CD4-positive, alpha-beta memory T cell (primary cell): Measurements from ENCODE around the gene NDUFA12. TPM values are rescaled to one million over a fixed set of nuclear protein-coding genes. Genes with fewer than 3 reads are reported as not detected.

Experiments
- CTCF ChIA-PET: fragments of 350-600 bp; sonication (Branson Sonifier 250); formaldehyde crosslinking; loops from one replicate; lab custom pipeline; 2021; ENCODE audit warnings: inconsistent platforms; ENCODE audit not compliant: partially characterized antibody; lab: Charles Lee
- POLR2A ChIA-PET: fragments of 350-600 bp; sonication (Branson Sonifier 250); formaldehyde crosslinking; loops from one replicate; lab custom pipeline; 2021; ENCODE audit not compliant: partially characterized antibody; lab: Charles Lee
- DNase-seq, 5 donors: peaks; one replicate each; pipeline versions ENCODE4 v3.0.0 to v3.0.0-alpha.2; 2020 to 2022; ENCODE audit warnings: mixed read lengths in 1 of 5
- H3K27ac ChIP-seq: one replicate; pipeline ENCODE4 v1.7.0; 2013; ENCODE audit warnings: low read depth, low read length
- H3K27me3 ChIP-seq: 2 replicates; pipeline ENCODE4 v1.7.0; 2013; ENCODE audit warnings: mild to moderate bottlenecking, low read length, moderate library complexity; ENCODE audit not compliant: insufficient read depth
- H3K36me3 ChIP-seq: 2 replicates; pipeline ENCODE4 v1.7.0; 2013; ENCODE audit warnings: mild to moderate bottlenecking, low read length, moderate library complexity; ENCODE audit not compliant: insufficient read depth
- H3K4me1 ChIP-seq: 2 replicates; pipeline ENCODE4 v1.7.0; 2013; ENCODE audit warnings: mild to moderate bottlenecking, low read length, moderate library complexity; ENCODE audit not compliant: insufficient read depth
- H3K4me3 ChIP-seq, 2 donors: one replicate each; pipeline ENCODE4 v1.7.0; 2013; ENCODE audit warnings: low read length in 2 of 2, mild to moderate bottlenecking in 1 of 2
- H3K9me3 ChIP-seq, 2 donors: one replicate each; pipeline ENCODE4 v1.7.0; 2013; ENCODE audit warnings: low read length in 2 of 2, control low read depth in 1 of 2; ENCODE audit not compliant: control insufficient read depth in 1 of 2
- H3K27ac Mint-ChIP-seq, 7 donors: one replicate each; pipeline ENCODE4 v1.8.0; 2020 to 2021; ENCODE audit warnings: mixed read lengths in 7 of 7, mild to moderate bottlenecking in 6 of 7, inconsistent platforms in 3 of 7, moderate library complexity in 3 of 7
- H3K27me3 Mint-ChIP-seq, 2 donors: one replicate each; pipeline ENCODE4 v1.8.0; 2020 to 2021; ENCODE audit warnings: mixed read lengths in 2 of 2
- H3K36me3 Mint-ChIP-seq, 2 donors: one replicate each; pipeline ENCODE4 v1.8.0; 2020 to 2021; ENCODE audit warnings: mixed read lengths in 2 of 2, inconsistent platforms in 1 of 2, mild to moderate bottlenecking in 1 of 2
- H3K4me1 Mint-ChIP-seq, 4 donors: one replicate each; pipeline ENCODE4 v1.8.0; 2020 to 2021; ENCODE audit warnings: mixed read lengths in 4 of 4, mild to moderate bottlenecking in 1 of 4
- H3K4me3 Mint-ChIP-seq, 8 donors: one replicate each; pipeline ENCODE4 v1.8.0; 2020 to 2021; ENCODE audit warnings: mixed read lengths in 8 of 8, mild to moderate bottlenecking in 7 of 8, moderate library complexity in 6 of 8, inconsistent platforms in 3 of 8
- H3K9me3 Mint-ChIP-seq, 8 donors: one replicate each; pipeline ENCODE4 v1.8.0; 2020 to 2021; ENCODE audit warnings: mixed read lengths in 8 of 8, mild to moderate bottlenecking in 5 of 8, inconsistent platforms in 3 of 8, moderate library complexity in 1 of 8
- intact Hi-C: fragments of 100-400 bp; cut with micrococcal nuclease; formaldehyde crosslinking; loops from one replicate; pipeline ENCODE4 v1.15.1; 2023
- polyA plus RNA-seq, 2 donors: library from polyadenylated mRNA; unstranded; fragments of 300-500 nt; fragmentation: Illumina TruSeq; gene quantifications; one replicate each; pipeline ENCODE4 v1.2.3, GENCODE V29; 2021
- total RNA-seq, 2 experiments: library from RNA; stranded (reverse); gene quantifications; one replicate each; pipeline ENCODE4 v1.2.3, GENCODE V29; 2021

NDUFA12 gene
- total and polyA plus RNA-seq, 4 experiments from 2014 or later: 55.5 to 557 (median 170) TPM

GRCh38 chr12:94952325-94952724 lies 51.2 kb downstream of the NDUFA12 start:
- no peak overlapping the region for H3K4me3 ChIP-seq
- no peaks in the 10 kb centered on the region for H3K27me3 ChIP-seq
- no peaks in the 10 kb centered on the region for H3K36me3 Mint-ChIP-seq
- ChIA-PET POLR2A (no interaction called here), CTCF (interaction anchor here (0.6 kb wide), 1 partner anchor 62 kb away, joined by 4 read pairs; no protein-coding TSS in a partner anchor)
- no peaks in the 10 kb centered on the region for H3K36me3 ChIP-seq
- H3K9me3 ChIP-seq: no peaks in the 10 kb centered on the region
- no peaks in the 10 kb centered on the region for H3K4me1 ChIP-seq
- H3K9me3 Mint-ChIP-seq: no peaks in the 10 kb centered on the region
- H3K4me1 Mint-ChIP-seq: peaks cover 0 to 4% (median 0%) of the 10 kb centered on the region in 4 donors
- H3K27me3 Mint-ChIP-seq: peaks cover 6 to 12% of the 10 kb centered on the region in 2 donors
- intact Hi-C loops: no loop called here
- no peak overlapping the region for H3K27ac ChIP-seq
- no peak for DNase-seq
- no peak overlapping the region for H3K4me3 Mint-ChIP-seq
- H3K27ac Mint-ChIP-seq: peak overlapping the region in 1 of 7 donors; percentile 69

- Mint-ChIP-seq H3K27ac (peak overlapping the region in 1 of 7 donors; percentile 0), H3K27me3 (peaks cover 6 to 12% of the 10 kb centered on the region in 2 donors), H3K4me1 (peaks cover 0 to 4% (median 0%) of the 10 kb centered on the region in 4 donors), H3K36me3 (no peaks in the 10 kb centered on the region), H3K4me3 (no peak overlapping the region), H3K9me3 (no peaks in the 10 kb centered on the region)
- Histone ChIP-seq H3K27me3 (no peaks in the 10 kb centered on the region), H3K4me1 (no peaks in the 10 kb centered on the region), H3K4me3 (no peak overlapping the region), H3K9me3 (no peaks in the 10 kb centered on the region), H3K27ac (no peak overlapping the region), H3K36me3 (no peaks in the 10 kb centered on the region)
- DNase-seq: no peak
- CTCF ChIA-PET: no interaction called here
- POLR2A ChIA-PET: no interaction called here
- intact Hi-C loops: no loop called here
Observed at GRCh38 chr12:94951071-94951934, 52.2 kb downstream of the NDUFA12 start.

- Histone ChIP-seq H3K36me3 (no peaks in the 10 kb centered on the region), H3K27ac (no peak overlapping the region), H3K4me3 (no peak overlapping the region), H3K4me1 (peaks cover 19% of the 10 kb centered on the region), H3K27me3 (no peaks in the 10 kb centered on the region), H3K9me3 (no peaks in the 10 kb centered on the region)
- Mint-ChIP-seq H3K36me3 (peaks cover 4 to 5% of the 10 kb centered on the region in 2 donors), H3K4me1 (peaks cover 12 to 23% (median 17%) of the 10 kb centered on the region in 4 donors), H3K9me3 (peaks cover 0 to 20% (median 6%) of the 10 kb centered on the region in 8 donors), H3K4me3 (no peak overlapping the region), H3K27me3 (peaks cover 3 to 12% of the 10 kb centered on the region in 2 donors), H3K27ac (no peak overlapping the region)
- ChIA-PET POLR2A (no interaction called here), CTCF (no interaction called here)
- DNase-seq: no peak
- intact Hi-C loops: no loop called here
Observed at GRCh38 chr12:94948232-94948810, 55.2 kb downstream of the NDUFA12 start.

- no peak overlapping the region for H3K27ac ChIP-seq
- H3K36me3 ChIP-seq: no peaks in the 10 kb centered on the region
- peak overlapping the region in 5 of 8 donors; percentile 2 to 69 (median 28) for H3K4me3 Mint-ChIP-seq
- H3K27me3 Mint-ChIP-seq: no peaks in the 10 kb centered on the region
- no peak overlapping the region for H3K4me3 ChIP-seq
- peak overlapping the region in 5 of 7 donors; percentile 11 to 90 (median 68) for H3K27ac Mint-ChIP-seq
- peaks cover 4 to 5% of the 10 kb centered on the region in 2 donors for H3K36me3 Mint-ChIP-seq
- intact Hi-C loops: no loop called here
- peaks cover 31 to 52% (median 41%) of the 10 kb centered on the region in 4 donors for H3K4me1 Mint-ChIP-seq
- DNase-seq: no peak
- CTCF ChIA-PET: no interaction called here
- POLR2A ChIA-PET: no interaction called here
- no peaks in the 10 kb centered on the region for H3K27me3 ChIP-seq
- peaks cover 42% of the 10 kb centered on the region for H3K4me1 ChIP-seq
- H3K9me3 ChIP-seq: no peaks in the 10 kb centered on the region
- peaks cover 0 to 20% (median 8%) of the 10 kb centered on the region in 8 donors for H3K9me3 Mint-ChIP-seq
Observed at GRCh38 chr12:94942663-94943062, 60.8 kb downstream of the NDUFA12 start.

GRCh38 chr12:94941440-94941862 lies 62.0 kb downstream of the NDUFA12 start:
- Mint-ChIP-seq H3K27ac (peak overlapping the region in 6 of 7 donors; percentile 34 to 90 (median 60)), H3K9me3 (peaks cover 0 to 20% (median 8%) of the 10 kb centered on the region in 8 donors), H3K4me1 (peaks cover 31 to 52% (median 41%) of the 10 kb centered on the region in 4 donors), H3K36me3 (peaks cover 4 to 5% of the 10 kb centered on the region in 2 donors), H3K4me3 (peak overlapping the region in 2 of 8 donors; percentile 6 to 28), H3K27me3 (no peaks in the 10 kb centered on the region)
- no peaks in the 10 kb centered on the region for H3K9me3 ChIP-seq
- peaks cover 42% of the 10 kb centered on the region for H3K4me1 ChIP-seq
- H3K4me3 ChIP-seq: no peak overlapping the region
- DNase-seq: peak; percentile 35 to 78 (median 58)
- intact Hi-C loops: no loop called here
- POLR2A ChIA-PET: no interaction called here
- no peak overlapping the region for H3K27ac ChIP-seq
- no peaks in the 10 kb centered on the region for H3K36me3 ChIP-seq
- CTCF ChIA-PET: no interaction called here
- no peaks in the 10 kb centered on the region for H3K27me3 ChIP-seq

GRCh38 chr12:94940771-94941170 lies 62.7 kb downstream of the NDUFA12 start:
- CTCF ChIA-PET: interaction anchor here (0.6 kb wide), 1 partner anchor 45 kb away, joined by 3 read pairs; no protein-coding TSS in a partner anchor
- intact Hi-C loops: no loop called here
- no peak overlapping the region for H3K4me3 ChIP-seq
- no peak overlapping the region for H3K4me3 Mint-ChIP-seq
- peaks cover 42% of the 10 kb centered on the region for H3K4me1 ChIP-seq
- H3K36me3 Mint-ChIP-seq: peaks cover 2 to 5% of the 10 kb centered on the region in 2 donors
- peaks cover 30 to 52% (median 40%) of the 10 kb centered on the region in 4 donors for H3K4me1 Mint-ChIP-seq
- H3K27ac ChIP-seq: no peak overlapping the region
- H3K9me3 ChIP-seq: no peaks in the 10 kb centered on the region
- no peaks in the 10 kb centered on the region for H3K27me3 ChIP-seq
- H3K36me3 ChIP-seq: no peaks in the 10 kb centered on the region
- POLR2A ChIA-PET: no interaction called here
- H3K9me3 Mint-ChIP-seq: peaks cover 0 to 16% (median 7%) of the 10 kb centered on the region in 8 donors
- H3K27ac Mint-ChIP-seq: peak overlapping the region in 3 of 7 donors; percentile 46 to 90 (median 65)
- H3K27me3 Mint-ChIP-seq: no peaks in the 10 kb centered on the region
- no peak for DNase-seq

- Histone ChIP-seq H3K27me3 (no peaks in the 10 kb centered on the region), H3K4me1 (peaks cover 26% of the 10 kb centered on the region), H3K36me3 (no peaks in the 10 kb centered on the region), H3K9me3 (no peaks in the 10 kb centered on the region), H3K27ac (no peak overlapping the region), H3K4me3 (no peak overlapping the region)
- ChIA-PET CTCF (no interaction called here), POLR2A (no interaction called here)
- Mint-ChIP-seq H3K4me3 (no peak overlapping the region), H3K4me1 (peaks cover 19 to 36% (median 28%) of the 10 kb centered on the region in 4 donors), H3K9me3 (peaks cover 0 to 5% (median 1%) of the 10 kb centered on the region in 8 donors), H3K36me3 (no peaks in the 10 kb centered on the region), H3K27ac (peak overlapping the region in 2 of 7 donors; percentile 20 to 39), H3K27me3 (no peaks in the 10 kb centered on the region)
- DNase-seq: no peak
- intact Hi-C loops: no loop called here
Observed at GRCh38 chr12:94938583-94938982, 64.9 kb downstream of the NDUFA12 start.
